Neural progenitor cell (in vitro differentiated cells): ENCODE measurements around the gene ARL16.

Experiments used
- EZH2phosphoT487 ChIP-seq: fragments of 200-600 bp; sonication (generic); IDR thresholded peaks from 2 replicates; pipeline ENCODE4 v1.6.1; 2017; ENCODE audit warnings: antibody characterized with exemption
- TF ChIP-seq, protein P1 (sequence below): fragments of 200-600 bp; sonication (generic); IDR thresholded peaks from 2 replicates; pipeline ENCODE4 v1.5.1; 2017; ENCODE audit warnings: antibody characterized with exemption, mild to moderate bottlenecking

GRCh38 chr17:81697261-81698044 lies 13.9 kb upstream of the ARL16 start:
- TF ChIP-seq EZH2phosphoT487: no peak
- TF ChIP-seq, protein P1, sequence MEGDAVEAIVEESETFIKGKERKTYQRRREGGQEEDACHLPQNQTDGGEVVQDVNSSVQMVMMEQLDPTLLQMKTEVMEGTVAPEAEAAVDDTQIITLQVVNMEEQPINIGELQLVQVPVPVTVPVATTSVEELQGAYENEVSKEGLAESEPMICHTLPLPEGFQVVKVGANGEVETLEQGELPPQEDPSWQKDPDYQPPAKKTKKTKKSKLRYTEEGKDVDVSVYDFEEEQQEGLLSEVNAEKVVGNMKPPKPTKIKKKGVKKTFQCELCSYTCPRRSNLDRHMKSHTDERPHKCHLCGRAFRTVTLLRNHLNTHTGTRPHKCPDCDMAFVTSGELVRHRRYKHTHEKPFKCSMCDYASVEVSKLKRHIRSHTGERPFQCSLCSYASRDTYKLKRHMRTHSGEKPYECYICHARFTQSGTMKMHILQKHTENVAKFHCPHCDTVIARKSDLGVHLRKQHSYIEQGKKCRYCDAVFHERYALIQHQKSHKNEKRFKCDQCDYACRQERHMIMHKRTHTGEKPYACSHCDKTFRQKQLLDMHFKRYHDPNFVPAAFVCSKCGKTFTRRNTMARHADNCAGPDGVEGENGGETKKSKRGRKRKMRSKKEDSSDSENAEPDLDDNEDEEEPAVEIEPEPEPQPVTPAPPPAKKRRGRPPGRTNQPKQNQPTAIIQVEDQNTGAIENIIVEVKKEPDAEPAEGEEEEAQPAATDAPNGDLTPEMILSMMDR: no peak
